Mesothelial cell of epicardium (in vitro differentiated cells): Measurements from ENCODE around the gene MATN1. TPM values are rescaled to one million over a fixed set of nuclear protein-coding genes. Genes with fewer than 3 reads are reported as not detected.

Experiments used
- DNase-seq, 2 experiments: peaks; one replicate each; pipeline ENCODE4 v3.0.0; 2021; ENCODE audit warnings: low spot score in 2 of 2; ENCODE audit not compliant: unreplicated experiment in 2 of 2
- H3K27ac Mint-ChIP-seq: 2 replicates; pipeline ENCODE4 v1.8.0; 2021; ENCODE audit warnings: mixed read lengths
- H3K27me3 Mint-ChIP-seq: 2 replicates; pipeline ENCODE4 v1.8.0; 2021; ENCODE audit warnings: low read depth, mixed read lengths
- H3K36me3 Mint-ChIP-seq: 2 replicates; pipeline ENCODE4 v1.8.0; 2021; ENCODE audit warnings: mixed read lengths
- H3K4me1 Mint-ChIP-seq: 2 replicates; pipeline ENCODE4 v1.8.0; 2021; ENCODE audit warnings: mixed read lengths
- H3K4me3 Mint-ChIP-seq: 2 replicates; pipeline ENCODE4 v1.8.0; 2021; ENCODE audit warnings: mild to moderate bottlenecking, moderate library complexity, mixed read lengths
- H3K9me3 Mint-ChIP-seq: 2 replicates; pipeline ENCODE4 v1.8.0; 2021; ENCODE audit warnings: mixed read lengths
- CTCF ChIP-seq: fragments of 200-600 bp; sonication (generic); IDR thresholded peaks from one replicate; pipeline ENCODE4 v1.5.0; 2021; ENCODE audit warnings: antibody characterized with exemption; ENCODE audit not compliant: unreplicated experiment
- total RNA-seq: library from RNA; stranded (reverse); gene quantifications from 3 replicates; pipeline ENCODE4 v1.2.1, GENCODE V29; 2021

MATN1 gene
- total RNA-seq, 1 donor from 2014 or later, result 5.6 TPM

GRCh38 chr1:30666756-30667273 lies 56.6 kb downstream of the MATN1 start:
- DNase-seq, result no peak
- Mint-ChIP-seq H3K4me3 (no peak overlapping the region), H3K9me3 (no peaks in the 10 kb centered on the region), H3K36me3 (no peaks in the 10 kb centered on the region), H3K27me3 (peaks cover 10% of the 10 kb centered on the region), H3K4me1 (no peaks in the 10 kb centered on the region), H3K27ac (no peak overlapping the region)
- TF ChIP-seq CTCF, result no peak

- no peaks in the 10 kb centered on the region for H3K9me3 Mint-ChIP-seq
- no peak for TF ChIP-seq CTCF
- peaks cover 11% of the 10 kb centered on the region for H3K27me3 Mint-ChIP-seq
- H3K4me1 Mint-ChIP-seq, result no peaks in the 10 kb centered on the region
- H3K36me3 Mint-ChIP-seq, result no peaks in the 10 kb centered on the region
- H3K4me3 Mint-ChIP-seq, result no peak overlapping the region
- no peak for DNase-seq
- no peak overlapping the region for H3K27ac Mint-ChIP-seq
Measured at GRCh38 chr1:30665216-30666010, 58.0 kb downstream of the MATN1 start.

- no peaks in the 10 kb centered on the region for H3K9me3 Mint-ChIP-seq
- no peak for TF ChIP-seq CTCF
- peaks cover 20% of the 10 kb centered on the region for H3K27me3 Mint-ChIP-seq
- H3K4me3 Mint-ChIP-seq, result no peak overlapping the region
- no peaks in the 10 kb centered on the region for H3K36me3 Mint-ChIP-seq
- H3K4me1 Mint-ChIP-seq, result no peaks in the 10 kb centered on the region
- no peak overlapping the region for H3K27ac Mint-ChIP-seq
- DNase-seq, result no peak
Measured at GRCh38 chr1:30664103-30664755, 59.2 kb downstream of the MATN1 start.

- no peak for TF ChIP-seq CTCF
- peaks cover 26% of the 10 kb centered on the region for H3K27me3 Mint-ChIP-seq
- no peaks in the 10 kb centered on the region for H3K9me3 Mint-ChIP-seq
- DNase-seq, result no peak
- no peaks in the 10 kb centered on the region for H3K36me3 Mint-ChIP-seq
- H3K4me3 Mint-ChIP-seq, result no peak overlapping the region
- H3K27ac Mint-ChIP-seq, result no peak overlapping the region
- no peaks in the 10 kb centered on the region for H3K4me1 Mint-ChIP-seq
Measured at GRCh38 chr1:30663596-30664091, 59.7 kb downstream of the MATN1 start.

GRCh38 chr1:30662291-30662840 lies 61.0 kb downstream of the MATN1 start:
- no peak for DNase-seq
- no peaks in the 10 kb centered on the region for H3K4me1 Mint-ChIP-seq
- no peak overlapping the region for H3K4me3 Mint-ChIP-seq
- no peaks in the 10 kb centered on the region for H3K9me3 Mint-ChIP-seq
- no peak for TF ChIP-seq CTCF
- H3K27ac Mint-ChIP-seq, result no peak overlapping the region
- H3K36me3 Mint-ChIP-seq, result no peaks in the 10 kb centered on the region
- peaks cover 36% of the 10 kb centered on the region for H3K27me3 Mint-ChIP-seq
